ENCODE results near the gene KRT80.
"Not testable (repeated sequence)": the region's sequence is repeated elsewhere in the genome, so short reads cannot be mapped to it uniquely, and the experiment has no call there.

Gene KRT80
- total RNA-seq: 0 reads per million in 2 donors

DNA sequence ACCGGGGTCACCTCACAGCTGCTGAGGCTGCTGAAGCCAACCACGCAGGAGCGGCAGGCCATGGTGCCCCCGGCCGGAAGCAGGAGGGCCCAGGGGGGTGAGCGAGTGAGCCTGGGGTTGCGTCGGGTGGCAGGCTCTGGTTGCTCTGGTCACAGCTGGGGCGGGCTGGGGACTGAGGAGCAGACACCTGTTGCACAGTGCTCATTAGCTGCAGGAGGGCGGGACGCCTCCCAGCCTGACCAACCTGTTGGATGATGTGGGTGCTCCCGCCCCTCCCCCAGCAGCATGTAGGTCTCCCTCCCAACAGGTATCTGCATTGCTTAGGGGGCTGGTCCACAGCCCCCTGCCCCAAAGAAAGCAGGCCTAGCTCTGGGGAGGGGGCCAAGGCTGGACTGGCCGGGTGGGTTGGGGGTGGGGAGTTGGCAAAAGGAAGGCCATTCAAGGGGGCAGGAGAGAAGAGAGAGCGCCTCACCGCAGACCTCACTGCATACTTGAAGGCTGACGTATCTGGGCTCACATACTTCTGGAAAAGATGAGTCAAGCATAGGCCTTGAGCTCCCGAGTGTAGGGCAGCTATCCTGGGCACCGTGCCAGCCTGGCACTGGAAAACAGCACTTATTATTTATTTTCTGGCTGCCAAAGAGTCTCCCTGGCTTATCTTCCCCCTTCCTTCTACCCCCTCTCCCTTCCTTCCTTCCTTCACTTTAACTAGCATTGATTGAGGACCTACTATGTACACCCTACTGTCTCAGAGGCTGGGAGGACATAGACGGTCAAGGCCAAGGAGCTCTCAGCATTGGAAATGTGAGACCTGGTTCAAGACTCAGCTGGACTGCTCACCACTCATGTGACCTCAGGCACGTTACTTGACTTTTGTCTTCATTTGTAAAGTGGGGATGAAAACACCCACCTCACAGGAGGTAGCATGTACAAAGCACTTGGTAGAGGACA lies at the start of gene KRT80:
TSS of gene KRT80 (minus strand) at position 174 of the 951 bp plus-strand sequence. CDS start at position 62, 112 bp downstream.
- no peak for DNase-seq

- no peak for DNase-seq
Observed at GRCh38 chr12:52241205-52241842, 49.5 kb upstream of the KRT80 start.

DNA sequence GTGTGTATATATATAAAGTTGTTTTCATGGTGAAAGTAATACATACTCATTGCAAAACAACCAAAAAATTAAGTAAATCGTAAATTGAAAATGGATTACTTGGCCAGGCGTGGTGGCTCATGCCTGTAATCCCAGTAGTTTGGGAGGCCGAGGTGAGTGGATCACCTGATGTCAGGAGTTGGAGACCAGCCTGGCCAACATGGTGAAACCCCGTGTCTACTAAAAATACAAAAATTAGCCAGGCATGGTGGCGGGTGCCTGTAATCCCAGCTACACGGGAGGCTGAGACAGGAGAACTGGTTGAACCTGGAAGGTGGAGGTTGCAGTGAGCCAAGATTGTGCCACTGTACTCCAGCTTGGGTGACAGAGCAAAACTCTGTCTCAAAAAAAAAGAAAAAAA lies 48.4 kb upstream of the KRT80 start:
- DNase-seq: not testable (repeated sequence)

- DNase-seq: no peak
Observed at GRCh38 chr12:52239767-52240166, 48.0 kb upstream of the KRT80 start.

GRCh38 chr12:52238916-52239646 lies 47.3 kb upstream of the KRT80 start:
- DNase-seq: no peak

DNA sequence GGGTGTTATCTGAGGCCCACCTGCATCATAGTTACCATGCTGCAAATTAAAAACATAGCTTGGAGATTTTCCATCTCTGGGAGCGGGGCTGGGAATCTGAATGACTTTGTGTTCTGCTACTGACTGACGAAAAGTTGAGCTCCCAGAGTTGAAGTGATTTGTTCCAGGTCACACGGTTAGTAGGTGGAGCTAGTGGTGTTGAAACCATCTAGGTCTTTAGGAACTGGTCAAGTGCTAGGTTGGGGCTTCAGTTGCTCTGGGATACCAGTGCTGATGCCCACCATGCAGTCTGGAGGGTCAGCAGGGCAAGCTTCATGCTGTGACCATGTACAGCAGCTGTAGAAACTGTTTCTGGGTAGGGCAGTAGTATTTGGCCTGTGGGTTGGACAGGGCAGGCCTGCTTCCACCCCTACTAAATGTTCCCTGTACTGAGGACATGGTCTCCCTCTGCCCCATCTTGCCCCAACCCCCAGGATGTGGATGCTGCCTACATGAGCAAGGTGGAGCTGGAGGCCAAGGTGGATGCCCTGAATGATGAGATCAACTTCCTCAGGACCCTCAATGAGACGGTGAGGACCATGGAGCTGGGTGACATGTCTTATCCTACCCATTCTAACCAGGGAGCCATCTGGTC lies 46.5 kb upstream of the KRT80 start:
- DNase-seq: no peak

DNA sequence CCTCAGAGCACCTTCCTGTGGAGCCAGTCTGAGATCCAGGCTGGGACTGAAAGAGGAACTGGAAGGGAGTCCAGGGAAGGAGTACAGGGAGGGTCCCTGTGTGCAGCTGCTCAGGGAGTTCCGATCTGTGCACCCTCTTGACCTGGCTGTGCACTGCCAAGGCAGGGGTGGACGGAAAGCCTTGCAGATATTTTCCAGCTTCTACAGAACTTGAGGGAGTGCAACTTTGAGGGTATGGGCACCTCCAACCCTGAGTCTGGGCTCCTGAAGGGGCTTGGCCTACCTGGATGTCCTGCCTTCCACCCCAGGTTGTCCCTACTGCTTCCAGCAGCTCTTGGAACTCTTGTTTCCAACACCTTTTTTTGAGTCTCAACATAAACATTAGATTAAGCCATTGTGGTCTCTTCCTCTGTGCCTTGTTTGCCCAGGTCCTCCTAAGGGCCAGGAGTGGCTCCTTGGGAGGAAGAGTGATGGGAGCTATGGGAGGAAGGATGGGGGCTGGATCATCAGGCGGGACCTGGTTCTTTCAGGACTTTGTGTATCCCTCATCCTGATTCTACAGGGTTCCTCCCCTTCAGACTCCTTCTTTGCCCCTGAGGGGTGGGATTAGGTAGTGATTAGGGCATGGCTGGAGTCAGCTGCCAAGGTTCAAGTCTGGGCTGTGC lies 44.7 kb upstream of the KRT80 start:
- DNase-seq: no peak

DNA sequence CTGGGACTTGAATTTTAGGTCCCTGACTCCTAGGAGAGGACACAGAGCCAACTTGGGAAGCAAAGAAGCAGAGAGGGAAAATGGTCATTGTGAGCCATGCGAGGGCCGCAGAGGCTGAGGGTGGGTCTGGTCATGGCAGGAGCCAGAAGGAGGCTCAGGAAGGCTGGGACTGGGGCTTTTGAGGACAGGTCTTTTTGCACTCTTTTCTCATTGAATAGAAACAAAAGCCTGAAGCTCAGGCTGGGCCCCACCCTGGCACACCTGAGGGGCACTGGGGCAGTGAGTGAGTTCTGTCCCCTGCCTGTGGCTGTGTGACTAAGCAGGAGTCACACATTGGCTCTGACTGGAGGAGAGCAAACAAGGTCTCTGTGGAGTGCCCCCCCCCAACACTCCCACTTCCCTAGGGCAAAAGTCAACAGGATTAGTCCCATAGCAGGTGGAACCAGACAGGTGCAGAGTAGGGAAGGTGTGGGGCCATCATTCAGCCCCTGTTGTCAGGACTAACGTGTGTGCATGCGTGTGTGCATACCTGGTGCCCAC lies 44.1 kb upstream of the KRT80 start:
- DNase-seq: no peak

DNA sequence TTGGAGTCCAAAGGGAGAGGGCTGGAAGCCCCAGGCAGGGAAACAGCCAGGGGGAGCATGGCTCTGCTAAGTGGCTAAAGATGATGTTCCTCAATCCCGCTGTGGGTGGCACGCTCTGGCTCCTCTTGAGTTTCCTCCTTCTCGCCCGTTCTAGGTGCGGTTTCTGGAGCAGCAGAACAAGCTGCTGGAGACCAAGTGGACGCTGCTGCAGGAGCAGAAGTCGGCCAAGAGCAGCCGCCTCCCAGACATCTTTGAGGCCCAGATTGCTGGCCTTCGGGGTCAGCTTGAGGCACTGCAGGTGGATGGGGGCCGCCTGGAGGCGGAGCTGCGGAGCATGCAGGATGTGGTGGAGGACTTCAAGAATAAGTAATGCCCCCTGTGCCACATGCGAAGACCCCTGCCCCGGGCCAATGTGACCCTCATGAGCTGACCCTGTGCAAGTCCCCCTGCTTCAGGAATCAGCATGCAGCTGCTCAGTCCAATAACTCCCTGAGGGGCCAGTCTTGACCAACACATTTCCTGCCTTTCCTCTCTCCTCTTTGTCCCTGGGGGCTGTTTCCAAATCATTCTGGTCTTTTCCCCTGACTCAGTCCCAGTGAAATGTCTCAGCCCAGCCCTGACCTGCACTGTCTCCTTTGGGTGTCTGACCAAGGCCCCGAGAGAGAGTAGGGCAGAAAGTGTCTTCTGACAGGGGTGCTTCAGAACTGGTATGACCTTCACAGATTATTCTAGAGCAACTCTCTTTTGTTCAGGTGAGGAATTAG lies 43.4 kb upstream of the KRT80 start:
- no peak for DNase-seq

- DNase-seq: no peak
Observed at GRCh38 chr12:52234223-52234810, 42.5 kb upstream of the KRT80 start.

GRCh38 chr12:52233462-52234207 lies 41.8 kb upstream of the KRT80 start:
- no peak for DNase-seq

- no peak for DNase-seq
Observed at GRCh38 chr12:52232674-52233461, 41.1 kb upstream of the KRT80 start, which contains the start of gene KRT7. KRT7 (plus strand) TSS chr12:52233243; CDS start chr12:52233297, 54 bp downstream.

GRCh38 chr12:52232203-52232673 lies 40.4 kb upstream of the KRT80 start:
- no peak for DNase-seq

DNA sequence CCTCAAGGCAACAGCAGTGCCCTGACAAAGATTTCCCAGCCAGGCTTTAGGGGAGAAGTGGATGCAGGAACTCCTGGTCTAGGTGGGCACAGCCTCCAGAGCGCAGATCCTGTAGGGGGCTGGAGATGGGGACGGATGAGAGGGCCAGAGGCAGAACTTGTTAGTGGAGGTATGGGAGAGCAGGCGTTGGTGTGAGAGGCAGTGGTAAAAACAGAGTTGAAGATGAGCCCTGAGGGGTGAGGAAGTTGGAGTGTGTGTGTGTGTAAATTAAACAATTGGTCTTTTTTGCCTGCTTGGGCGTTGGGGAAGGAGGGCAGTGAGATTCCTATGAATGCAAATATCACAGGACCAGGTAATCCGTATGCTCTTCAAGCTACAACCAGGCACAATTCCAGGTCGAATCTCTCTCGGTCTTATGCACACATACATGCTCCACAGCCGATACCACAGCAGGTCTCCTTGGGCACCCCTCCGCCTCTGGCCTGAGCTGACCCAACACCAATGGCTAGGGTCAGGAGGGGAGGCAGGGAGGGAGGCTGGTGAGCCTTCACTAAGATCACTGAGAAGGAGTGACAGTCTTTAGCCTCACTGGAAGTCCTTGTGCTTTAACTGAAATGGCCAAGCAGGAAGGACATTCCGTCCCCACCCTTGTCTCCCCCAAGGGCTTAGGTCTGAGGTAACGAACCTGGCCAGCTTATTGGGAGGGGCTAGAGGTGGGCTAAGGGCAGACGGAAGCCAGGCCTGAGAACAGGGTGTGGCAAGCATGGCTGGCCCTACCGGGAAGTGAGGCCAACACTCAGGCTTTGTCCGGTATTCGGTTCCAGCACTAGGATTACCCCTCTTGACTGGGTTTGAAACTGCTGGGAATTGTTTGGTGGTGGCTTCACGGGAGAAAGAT lies 39.7 kb upstream of the KRT80 start:
- DNase-seq: no peak

- DNase-seq: no peak
Observed at GRCh38 chr12:52230364-52231281, 38.8 kb upstream of the KRT80 start.

- no peak for DNase-seq
Observed at GRCh38 chr12:52229836-52230343, 38.1 kb upstream of the KRT80 start.

All from activated gamma-delta T cell (primary cell).